Renal cortex interstitium (tissue), 11 donors: Measurements from ENCODE around the gene MACROH2A2. TPM values are rescaled to one million over a fixed set of nuclear protein-coding genes. Genes with fewer than 3 reads are reported as not detected.
"Not testable (repeated sequence)": the region's sequence is repeated elsewhere in the genome, so short reads cannot be mapped to it uniquely, and the experiment has no call there.

Source experiments
- DNase-seq, 11 donors: peaks; one replicate each; pipeline ENCODE4 v3.0.0-alpha.2; 2013; ENCODE audit warnings: low read depth in 9 of 11, low spot score in 4 of 11; ENCODE audit errors: extremely low read depth in 1 of 11
- polyA plus RNA-seq, 3 donors: library from polyadenylated mRNA; unstranded; fragments of 120-200 nt; gene quantifications; one replicate each; pipeline ENCODE4 v1.2.1, GENCODE V29; 2013; ENCODE audit not compliant: insufficient read length in 3 of 3

MACROH2A2 gene
- polyA plus RNA-seq, 3 donors, result 82.4 to 95.7 (median 82.9) TPM

GRCh38 chr10:70090951-70091350 is 38.3 kb downstream of the MACROH2A2 start:
- DNase-seq, result peak in 3 of 11 donors; percentile 11 to 43 (median 26)

GRCh38 chr10:70092389-70092718 is 39.7 kb downstream of the MACROH2A2 start:
- no peak for DNase-seq

- no peak for DNase-seq
Measured at GRCh38 chr10:70093335-70093944, 40.8 kb downstream of the MACROH2A2 start.

- peak in 2 of 11 donors; percentile 11 to 20 for DNase-seq
Measured at GRCh38 chr10:70094250-70094649, 41.6 kb downstream of the MACROH2A2 start.

GRCh38 chr10:70096016-70096704 is 43.5 kb downstream of the MACROH2A2 start:
- DNase-seq, result no peak

GRCh38 chr10:70096705-70097420 is 44.2 kb downstream of the MACROH2A2 start:
- no peak for DNase-seq

GRCh38 chr10:70097459-70097858 is 44.8 kb downstream of the MACROH2A2 start:
- no peak for DNase-seq

GRCh38 chr10:70098271-70098670 is 45.6 kb downstream of the MACROH2A2 start:
- DNase-seq, result no peak

GRCh38 chr10:70101068-70101562 is 48.5 kb downstream of the MACROH2A2 start:
- DNase-seq, result not testable (repeated sequence)

GRCh38 chr10:70101668-70102067 is 49.0 kb downstream of the MACROH2A2 start:
- no peak for DNase-seq

- no peak for DNase-seq
Measured at GRCh38 chr10:70106958-70107791, 54.5 kb downstream of the MACROH2A2 start.

- DNase-seq, result no peak
Measured at GRCh38 chr10:70109064-70109729, 56.6 kb downstream of the MACROH2A2 start.

GRCh38 chr10:70111496-70111895 is 58.9 kb downstream of the MACROH2A2 start:
- no peak for DNase-seq

GRCh38 chr10:70112071-70112470 is 59.4 kb downstream of the MACROH2A2 start:
- no peak for DNase-seq

- DNase-seq, result no peak
Measured at GRCh38 chr10:70114902-70115301, 62.3 kb downstream of the MACROH2A2 start.

- DNase-seq, result peak in 3 of 11 donors; percentile 17 to 46 (median 38)
Measured at GRCh38 chr10:70115948-70116682, 63.5 kb downstream of the MACROH2A2 start.

- no peak for DNase-seq
Measured at GRCh38 chr10:70117646-70118045, 65.0 kb downstream of the MACROH2A2 start.

GRCh38 chr10:70118196-70118595 is 65.5 kb downstream of the MACROH2A2 start:
- no peak for DNase-seq
